PC-3 (cell line): ENCODE measurements around the gene ZNF516. TPM values are rescaled to one million over a fixed set of nuclear protein-coding genes. Genes with fewer than 3 reads are reported as not detected.

Experiments
- ATAC-seq: fragments of 200-7000 bp; cut with Tn5 transposase; 2 replicates; pipeline ENCODE4 v1.9.1; 2020; ENCODE audit warnings: mild to moderate bottlenecking, moderate library complexity
- BruUV-seq: library from RNA; stranded (reverse); fragments of 400-500 nt; replicated peaks from 2 replicates; lab custom pipeline; 2021; lab: Mats Ljungman, UMichigan
- CTCF ChIA-PET: fragments of 300-600 bp; sonication (Branson Sonifier 250); formaldehyde crosslinking; loops from one replicate; lab custom pipeline; 2022; ENCODE audit warnings: antibody characterized with exemption; lab: Charles Lee
- POLR2A ChIA-PET: fragments of 300-600 bp; sonication (Branson Sonifier 250); formaldehyde crosslinking; loops from one replicate; lab custom pipeline; 2022; ENCODE audit warnings: antibody characterized with exemption; ENCODE audit not compliant: unreplicated experiment; lab: Charles Lee
- DNase-seq: peaks from one replicate; pipeline ENCODE4 v3.0.0-alpha.2; 2015
- H2AFZ ChIP-seq: fragments of 300-600 bp; sonication (generic); 2 replicates; pipeline ENCODE4 v1.6.0; 2016; ENCODE audit warnings: antibody characterized with exemption, low read length
- H3F3A ChIP-seq: fragments of 300-600 bp; sonication (generic); one replicate; pipeline ENCODE4 v1.6.0; 2017; ENCODE audit warnings: antibody characterized with exemption, low read length, control low read depth, mild to moderate bottlenecking; ENCODE audit not compliant: unreplicated experiment
- H3K27ac ChIP-seq: fragments of 300-600 bp; sonication (generic); 2 replicates; pipeline ENCODE4 v1.5.1; 2016; ENCODE audit warnings: mild to moderate bottlenecking, low read length
- H3K27me3 ChIP-seq: fragments of 300-600 bp; sonication (generic); 2 replicates; pipeline ENCODE4 v1.6.1; 2016; ENCODE audit warnings: low read length, mixed read lengths
- H3K36me3 ChIP-seq: fragments of 300-600 bp; sonication (generic); 2 replicates; pipeline ENCODE4 v1.6.1; 2016; ENCODE audit warnings: low read depth, mixed run types, low read length, mixed read lengths
- H3K4me1 ChIP-seq: fragments of 300-600 bp; sonication (generic); 2 replicates; pipeline ENCODE4 v1.5.1; 2016; ENCODE audit warnings: low read length; ENCODE audit not compliant: insufficient read depth
- H3K4me2 ChIP-seq: fragments of 300-600 bp; sonication (generic); 2 replicates; pipeline ENCODE4 v1.6.0; 2016; ENCODE audit warnings: low read length
- H3K4me3 ChIP-seq: fragments of 300-600 bp; sonication (generic); 2 replicates; pipeline ENCODE4 v1.5.1; 2016; ENCODE audit warnings: mild to moderate bottlenecking, low read length, mixed read lengths
- H3K79me2 ChIP-seq: fragments of 300-600 bp; sonication (generic); 2 replicates; pipeline ENCODE4 v1.6.1; 2017; ENCODE audit warnings: low read length, mixed read lengths
- H3K9ac ChIP-seq: fragments of 300-600 bp; sonication (generic); 2 replicates; pipeline ENCODE4 v1.6.0; 2016; ENCODE audit warnings: mild to moderate bottlenecking, low read length
- H3K9me2 ChIP-seq: fragments of 300-600 bp; sonication (generic); replicated peaks from 2 replicates; pipeline ENCODE4 v1.6.1; 2016; ENCODE audit warnings: mixed run types, low read length, mixed read lengths
- H3K9me3 ChIP-seq: fragments of 300-600 bp; sonication (generic); 2 replicates; pipeline ENCODE4 v1.6.1; 2016; ENCODE audit warnings: low read length, mixed read lengths
- H4K20me1 ChIP-seq: fragments of 300-600 bp; sonication (generic); 2 replicates; pipeline ENCODE4 v1.6.1; 2016; ENCODE audit warnings: low read length, mixed read lengths
- EZH2 ChIP-seq: fragments of 300-600 bp; sonication (generic); IDR thresholded peaks from one replicate; pipeline ENCODE4 v1.6.1; 2017; ENCODE audit warnings: antibody characterized with exemption, mild to moderate bottlenecking, low read length; ENCODE audit not compliant: unreplicated experiment
- EZH2phosphoT487 ChIP-seq: fragments of 300-600 bp; sonication (generic); IDR thresholded peaks from 2 replicates; pipeline ENCODE4 v1.6.1; 2018; ENCODE audit warnings: mild to moderate bottlenecking, antibody characterized with exemption, low read length, borderline replicate concordance
- intact Hi-C: fragments of 100-400 bp; cut with micrococcal nuclease; formaldehyde crosslinking; loops from 2 replicates; pipeline ENCODE4 v1.9.0; 2023
- total RNA-seq: library from RNA; depleted of rRNA; stranded (reverse); fragments of >200 nt; gene quantifications from 2 replicates; pipeline ENCODE4 v1.2.3, GENCODE V29; 2014
- TF ChIP-seq, protein P1 (sequence below): fragments of 300-600 bp; sonication (generic); conservative IDR thresholded peaks from 2 replicates; pipeline ENCODE4 v1.5.1; 2017; ENCODE audit warnings: antibody characterized with exemption, low read depth, mild to moderate bottlenecking, low read length

The ZNF516 gene
- total RNA-seq, 1 experiment from 2014 or later = 4.0 TPM

DNA sequence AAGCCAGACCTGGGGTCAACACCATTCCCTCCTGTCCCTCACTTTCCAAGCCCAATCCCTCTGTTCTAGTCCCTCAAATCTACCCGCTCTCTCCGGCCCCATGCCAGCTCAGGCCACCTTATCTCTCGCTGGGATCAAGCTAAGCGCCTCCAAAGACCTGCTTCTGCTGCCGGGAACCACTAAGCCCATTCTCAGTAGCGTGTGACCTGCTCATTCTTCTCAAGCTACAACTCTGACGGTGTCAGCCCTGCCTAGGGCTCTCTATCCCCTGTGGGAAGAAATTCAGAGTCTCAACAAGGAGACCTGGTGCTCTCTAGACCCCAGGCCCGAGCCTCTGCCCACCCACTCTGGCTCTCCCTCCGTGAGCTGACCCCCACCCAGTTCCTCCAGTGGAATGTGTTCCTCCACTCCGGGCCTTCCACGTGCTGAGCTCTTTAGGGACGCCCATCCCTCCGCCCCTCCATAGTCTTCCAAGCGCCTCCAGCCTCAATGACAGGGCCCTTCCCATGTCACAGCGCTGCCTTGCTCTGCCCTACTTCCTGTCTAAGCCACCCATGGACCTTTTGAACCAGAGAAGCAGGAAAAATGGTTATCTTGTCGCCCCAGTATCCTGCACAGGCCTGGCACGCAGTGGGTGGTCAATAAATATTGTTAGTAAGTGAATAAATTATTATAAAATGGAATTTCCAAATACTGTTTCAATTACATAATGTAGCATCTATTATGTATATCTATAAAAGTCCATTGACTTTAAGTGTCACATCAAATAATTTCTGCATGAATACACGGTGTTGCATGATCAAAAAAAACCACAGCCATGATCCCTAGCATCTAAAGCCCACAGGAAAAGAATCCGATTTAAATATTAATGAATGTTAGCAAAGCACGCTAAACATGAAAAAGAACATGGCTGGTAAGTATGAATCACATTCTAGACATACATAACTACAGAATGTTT lies 127.6 kb downstream of the ZNF516 start:
- BruUV-seq = no TSS peak
- no peaks in the 10 kb centered on the region for H3K9me3 ChIP-seq
- H3K9me2 ChIP-seq = no peaks in the 10 kb centered on the region
- ATAC-seq = no peak
- ChIA-PET POLR2A (no interaction called here), CTCF (no interaction called here)
- H2AFZ ChIP-seq = no peak overlapping the region
- no peaks in the 10 kb centered on the region for H3F3A ChIP-seq
- TF ChIP-seq, protein P1, sequence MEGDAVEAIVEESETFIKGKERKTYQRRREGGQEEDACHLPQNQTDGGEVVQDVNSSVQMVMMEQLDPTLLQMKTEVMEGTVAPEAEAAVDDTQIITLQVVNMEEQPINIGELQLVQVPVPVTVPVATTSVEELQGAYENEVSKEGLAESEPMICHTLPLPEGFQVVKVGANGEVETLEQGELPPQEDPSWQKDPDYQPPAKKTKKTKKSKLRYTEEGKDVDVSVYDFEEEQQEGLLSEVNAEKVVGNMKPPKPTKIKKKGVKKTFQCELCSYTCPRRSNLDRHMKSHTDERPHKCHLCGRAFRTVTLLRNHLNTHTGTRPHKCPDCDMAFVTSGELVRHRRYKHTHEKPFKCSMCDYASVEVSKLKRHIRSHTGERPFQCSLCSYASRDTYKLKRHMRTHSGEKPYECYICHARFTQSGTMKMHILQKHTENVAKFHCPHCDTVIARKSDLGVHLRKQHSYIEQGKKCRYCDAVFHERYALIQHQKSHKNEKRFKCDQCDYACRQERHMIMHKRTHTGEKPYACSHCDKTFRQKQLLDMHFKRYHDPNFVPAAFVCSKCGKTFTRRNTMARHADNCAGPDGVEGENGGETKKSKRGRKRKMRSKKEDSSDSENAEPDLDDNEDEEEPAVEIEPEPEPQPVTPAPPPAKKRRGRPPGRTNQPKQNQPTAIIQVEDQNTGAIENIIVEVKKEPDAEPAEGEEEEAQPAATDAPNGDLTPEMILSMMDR = no peak
- TF ChIP-seq EZH2 = no peak
- no peak for TF ChIP-seq EZH2phosphoT487
- intact Hi-C loops = no loop called here
- no peak overlapping the region for H3K4me3 ChIP-seq
- no peaks in the 10 kb centered on the region for H3K79me2 ChIP-seq
- DNase-seq = no peak
- peaks cover 75% of the 10 kb centered on the region for H3K27me3 ChIP-seq
- H3K9ac ChIP-seq = no peak overlapping the region
- no peak overlapping the region for H3K4me2 ChIP-seq
- no peaks in the 10 kb centered on the region for H3K4me1 ChIP-seq
- H3K27ac ChIP-seq = no peak overlapping the region
- no peaks in the 10 kb centered on the region for H3K36me3 ChIP-seq
- no peaks in the 10 kb centered on the region for H4K20me1 ChIP-seq

DNA sequence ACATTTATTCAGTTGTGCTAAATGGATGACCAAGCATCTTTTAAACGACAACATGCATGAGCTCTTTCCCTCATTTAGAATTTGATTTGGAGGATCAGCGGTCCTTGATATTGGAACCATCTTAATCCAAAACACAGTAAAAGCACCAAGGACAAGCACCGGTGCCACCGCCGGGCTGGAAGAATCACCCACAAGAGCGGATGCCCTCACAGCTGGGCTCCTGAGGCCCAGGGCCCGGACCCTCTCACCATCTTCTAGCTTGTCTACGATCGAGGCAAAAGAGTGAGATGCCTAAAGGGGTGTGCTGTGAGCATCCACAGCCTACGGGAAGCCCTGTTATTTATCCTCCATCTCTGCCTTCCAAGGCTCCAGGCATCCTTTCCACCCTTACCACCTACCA lies 129.5 kb downstream of the ZNF516 start:
- peaks cover 80% of the 10 kb centered on the region for H3K27me3 ChIP-seq
- TF ChIP-seq, protein P1 = no peak
- TF ChIP-seq EZH2 = no peak
- TF ChIP-seq EZH2phosphoT487 = no peak
- CTCF ChIA-PET = no interaction called here

More for the DNA sequence above, 129.5 kb downstream of the ZNF516 start:
- Histone ChIP-seq H3K4me3 (no peak overlapping the region), H3K27ac (no peak overlapping the region), H3K9me2 (no peaks in the 10 kb centered on the region), H4K20me1 (no peaks in the 10 kb centered on the region), H3K79me2 (no peaks in the 10 kb centered on the region), H3K9ac (no peak overlapping the region), H2AFZ (no peak overlapping the region), H3K4me1 (no peaks in the 10 kb centered on the region), H3K36me3 (no peaks in the 10 kb centered on the region), H3F3A (no peaks in the 10 kb centered on the region), H3K9me3 (no peaks in the 10 kb centered on the region), H3K4me2 (no peak overlapping the region)
- no TSS peak for BruUV-seq
- DNase-seq (no peak), ATAC-seq (no peak)
- POLR2A ChIA-PET = no interaction called here
- intact Hi-C loops = no loop called here
